OCI-LY1 (cell line): ENCODE measurements around the gene SF1.

Source experiments
- H2AFZ ChIP-seq: fragments of 200-600 bp; sonication (generic), shearing (Covaris generic); 2 replicates; pipeline ENCODE4 v1.6.0; 2014; ENCODE audit warnings: antibody characterized with exemption, mild to moderate bottlenecking, low read length
- H3F3A ChIP-seq: fragments of 200-600 bp; sonication (generic), shearing (Covaris generic); 2 replicates; pipeline ENCODE4 v1.6.0; 2014; ENCODE audit warnings: mild to moderate bottlenecking, antibody characterized with exemption, low read length, moderate library complexity; ENCODE audit not compliant: insufficient read depth
- H3K27ac ChIP-seq: fragments of 200-600 bp; sonication (generic); 2 replicates; pipeline ENCODE4 v1.5.1; 2014; ENCODE audit warnings: low read length, mixed run types, mild to moderate bottlenecking, low read depth; ENCODE audit not compliant: poor library complexity, severe bottlenecking
- H3K27me3 ChIP-seq: fragments of 200-600 bp; sonication (generic); 2 replicates; pipeline ENCODE4 v1.6.0; 2014; ENCODE audit warnings: antibody characterized with exemption, mild to moderate bottlenecking, low read length, moderate library complexity; ENCODE audit not compliant: insufficient read depth
- H3K36me3 ChIP-seq: fragments of 200-600 bp; sonication (generic); 2 replicates; pipeline ENCODE4 v1.6.1; 2014; ENCODE audit warnings: mild to moderate bottlenecking, antibody characterized with exemption, low read length, moderate library complexity, mixed read lengths; ENCODE audit not compliant: insufficient read depth
- H3K4me1 ChIP-seq: fragments of 200-600 bp; sonication (generic); 2 replicates; pipeline ENCODE4 v1.5.1; 2014; ENCODE audit warnings: mild to moderate bottlenecking, low read length, moderate library complexity; ENCODE audit not compliant: insufficient read depth, severe bottlenecking
- H3K4me2 ChIP-seq: fragments of 200-600 bp; sonication (generic), shearing (Covaris generic); 2 replicates; pipeline ENCODE4 v1.6.1; 2014; ENCODE audit warnings: low read length
- H3K4me3 ChIP-seq: fragments of 200-600 bp; sonication (generic); 2 replicates; pipeline ENCODE4 v1.5.1; 2014; ENCODE audit warnings: low read length, low read depth, mild to moderate bottlenecking, mixed read lengths; ENCODE audit not compliant: poor library complexity, severe bottlenecking
- H3K79me2 ChIP-seq: fragments of 200-600 bp; shearing (Covaris generic); 2 replicates; pipeline ENCODE4 v1.6.1; 2016; ENCODE audit warnings: mixed run types, low read length, mixed read lengths; ENCODE audit not compliant: insufficient read depth
- H3K9ac ChIP-seq: fragments of 200-600 bp; sonication (generic), shearing (Covaris generic); 2 replicates; pipeline ENCODE4 v1.6.1; 2014; ENCODE audit warnings: mild to moderate bottlenecking, low read length, mixed read lengths
- H3K9me2 ChIP-seq: fragments of 200-600 bp; sonication (generic), shearing (Covaris generic); 2 replicates; pipeline ENCODE4 v1.6.1; 2014; ENCODE audit warnings: low read depth, mild to moderate bottlenecking, low read length, mixed read lengths
- H3K9me3 ChIP-seq: fragments of 200-600 bp; shearing (Covaris generic); 2 replicates; pipeline ENCODE4 v1.6.1; 2014; ENCODE audit warnings: low read length, mixed read lengths
- H4K20me1 ChIP-seq: fragments of 200-600 bp; sonication (generic), shearing (Covaris generic); 2 replicates; pipeline ENCODE4 v1.6.0; 2016; ENCODE audit warnings: mild to moderate bottlenecking, low read length; ENCODE audit not compliant: insufficient read depth
- EZH2 ChIP-seq: fragments of 200-600 bp; sonication (generic), shearing (Covaris generic); IDR thresholded peaks from 2 replicates; pipeline ENCODE4 v1.8.0; 2017; ENCODE audit warnings: borderline replicate concordance, mixed run types, mild to moderate bottlenecking, antibody characterized with exemption, low read length, moderate library complexity, mixed read lengths
- TF ChIP-seq, protein P1 (sequence below): fragments of 200-600 bp; sonication (generic), shearing (Covaris generic); IDR thresholded peaks from 2 replicates; pipeline ENCODE4 v1.5.1; 2017; ENCODE audit warnings: mild to moderate bottlenecking, antibody characterized with exemption, low read length, moderate library complexity, mixed read lengths

The SF1 gene, protein sequence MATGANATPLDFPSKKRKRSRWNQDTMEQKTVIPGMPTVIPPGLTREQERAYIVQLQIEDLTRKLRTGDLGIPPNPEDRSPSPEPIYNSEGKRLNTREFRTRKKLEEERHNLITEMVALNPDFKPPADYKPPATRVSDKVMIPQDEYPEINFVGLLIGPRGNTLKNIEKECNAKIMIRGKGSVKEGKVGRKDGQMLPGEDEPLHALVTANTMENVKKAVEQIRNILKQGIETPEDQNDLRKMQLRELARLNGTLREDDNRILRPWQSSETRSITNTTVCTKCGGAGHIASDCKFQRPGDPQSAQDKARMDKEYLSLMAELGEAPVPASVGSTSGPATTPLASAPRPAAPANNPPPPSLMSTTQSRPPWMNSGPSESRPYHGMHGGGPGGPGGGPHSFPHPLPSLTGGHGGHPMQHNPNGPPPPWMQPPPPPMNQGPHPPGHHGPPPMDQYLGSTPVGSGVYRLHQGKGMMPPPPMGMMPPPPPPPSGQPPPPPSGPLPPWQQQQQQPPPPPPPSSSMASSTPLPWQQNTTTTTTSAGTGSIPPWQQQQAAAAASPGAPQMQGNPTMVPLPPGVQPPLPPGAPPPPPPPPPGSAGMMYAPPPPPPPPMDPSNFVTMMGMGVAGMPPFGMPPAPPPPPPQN

DNA sequence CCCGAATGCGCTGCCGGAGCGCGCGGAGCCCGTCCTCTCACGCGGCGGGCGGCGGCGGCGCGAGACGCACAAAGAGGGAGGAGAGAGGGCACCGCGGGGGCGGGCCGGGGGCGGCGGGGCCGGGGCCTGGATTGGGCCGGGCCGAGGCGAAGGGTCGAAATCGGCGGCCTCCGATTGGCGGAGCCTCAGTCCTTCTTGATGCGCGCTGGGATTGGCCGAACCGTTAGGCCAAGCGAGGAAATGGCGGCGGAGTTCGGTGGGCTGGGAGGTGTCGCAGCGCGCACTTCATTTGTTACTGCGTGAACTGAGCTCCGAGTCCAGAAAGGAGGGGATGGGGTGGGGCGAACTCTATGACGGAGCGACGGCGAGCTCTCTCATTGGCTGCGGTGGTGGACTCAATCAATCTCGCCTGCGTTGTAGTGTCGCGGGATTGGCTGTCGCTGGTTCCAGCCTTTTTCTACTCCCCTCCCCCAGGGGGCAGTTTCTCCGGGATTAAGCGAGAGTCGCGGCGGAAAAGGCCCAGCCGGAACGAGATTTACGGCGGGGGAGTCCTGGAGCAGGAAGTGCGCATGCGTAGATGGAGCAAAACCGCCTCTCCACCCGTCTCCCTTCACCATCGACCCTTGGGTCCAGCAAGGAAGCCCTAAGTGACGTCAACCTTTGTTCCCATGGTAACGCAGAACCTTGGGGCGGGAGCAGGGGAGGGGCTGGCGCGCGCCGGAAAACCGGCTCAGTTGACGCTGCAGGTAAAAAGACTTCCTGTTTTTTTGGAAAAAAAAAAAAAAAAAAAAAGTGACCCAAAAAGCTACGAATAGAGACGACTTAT, at the start of gene SF1:
Gene SF1, minus strand, starts transcription at position 70 of the 826 bp plus-strand sequence. CDS start 150 bp downstream, outside the sequence.
- peaks cover 64% of the 10 kb centered on the region for H3K4me1 ChIP-seq
- H4K20me1 ChIP-seq = peaks cover 13% of the 10 kb centered on the region
- peak within 1 kb of the TSS; percentile 87 for H3K4me2 ChIP-seq
- peaks cover 38% of the 10 kb centered on the region for H3K36me3 ChIP-seq
- H3F3A ChIP-seq = no peaks in the 10 kb centered on the region
- H3K27me3 ChIP-seq = no peaks in the 10 kb centered on the region
- peak within 1 kb of the TSS; percentile 97 for H3K27ac ChIP-seq
- peaks cover 27% of the 10 kb centered on the region for H3K79me2 ChIP-seq
- H3K9me3 ChIP-seq = no peaks in the 10 kb centered on the region
- H3K9ac ChIP-seq = peak within 1 kb of the TSS; percentile 92
- TF ChIP-seq EZH2 = no peak
- TF ChIP-seq, protein P1, sequence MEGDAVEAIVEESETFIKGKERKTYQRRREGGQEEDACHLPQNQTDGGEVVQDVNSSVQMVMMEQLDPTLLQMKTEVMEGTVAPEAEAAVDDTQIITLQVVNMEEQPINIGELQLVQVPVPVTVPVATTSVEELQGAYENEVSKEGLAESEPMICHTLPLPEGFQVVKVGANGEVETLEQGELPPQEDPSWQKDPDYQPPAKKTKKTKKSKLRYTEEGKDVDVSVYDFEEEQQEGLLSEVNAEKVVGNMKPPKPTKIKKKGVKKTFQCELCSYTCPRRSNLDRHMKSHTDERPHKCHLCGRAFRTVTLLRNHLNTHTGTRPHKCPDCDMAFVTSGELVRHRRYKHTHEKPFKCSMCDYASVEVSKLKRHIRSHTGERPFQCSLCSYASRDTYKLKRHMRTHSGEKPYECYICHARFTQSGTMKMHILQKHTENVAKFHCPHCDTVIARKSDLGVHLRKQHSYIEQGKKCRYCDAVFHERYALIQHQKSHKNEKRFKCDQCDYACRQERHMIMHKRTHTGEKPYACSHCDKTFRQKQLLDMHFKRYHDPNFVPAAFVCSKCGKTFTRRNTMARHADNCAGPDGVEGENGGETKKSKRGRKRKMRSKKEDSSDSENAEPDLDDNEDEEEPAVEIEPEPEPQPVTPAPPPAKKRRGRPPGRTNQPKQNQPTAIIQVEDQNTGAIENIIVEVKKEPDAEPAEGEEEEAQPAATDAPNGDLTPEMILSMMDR = no peak
- H2AFZ ChIP-seq = no peak within 1 kb of the TSS
- H3K9me2 ChIP-seq = no peaks in the 10 kb centered on the region
- peak within 1 kb of the TSS; percentile 99 for H3K4me3 ChIP-seq

DNA sequence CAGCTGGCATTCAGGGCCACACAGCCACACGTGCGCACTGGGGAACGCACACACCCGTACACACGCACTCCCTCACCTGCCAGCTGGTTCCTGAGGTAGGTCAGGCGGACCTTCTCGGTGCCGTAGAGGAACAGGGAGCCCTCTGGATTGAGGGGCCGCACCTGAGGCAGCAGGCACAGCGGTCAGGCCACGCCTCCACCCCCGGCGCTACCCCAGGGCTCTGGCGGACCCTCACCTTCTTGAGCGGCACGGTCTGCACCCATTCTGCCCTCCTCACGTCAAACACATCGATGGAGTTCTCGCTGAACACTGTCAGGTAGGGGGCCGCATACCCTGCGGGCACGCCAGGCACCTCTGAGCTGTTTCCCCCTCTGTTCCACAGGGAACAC, 49.1 kb upstream of the SF1 start:
- Histone ChIP-seq H3K4me1 (no peaks in the 10 kb centered on the region), H4K20me1 (no peaks in the 10 kb centered on the region), H3K9ac (no peak overlapping the region), H3K9me3 (no peaks in the 10 kb centered on the region), H3K79me2 (no peaks in the 10 kb centered on the region), H3K9me2 (no peaks in the 10 kb centered on the region), H3K4me3 (no peak overlapping the region), H3K27me3 (no peaks in the 10 kb centered on the region), H3F3A (no peaks in the 10 kb centered on the region), H2AFZ (no peak overlapping the region), H3K36me3 (peaks cover 50% of the 10 kb centered on the region), H3K27ac (no peak overlapping the region), H3K4me2 (no peak overlapping the region)
- TF ChIP-seq, protein P1 = no peak
- TF ChIP-seq EZH2 = no peak

DNA sequence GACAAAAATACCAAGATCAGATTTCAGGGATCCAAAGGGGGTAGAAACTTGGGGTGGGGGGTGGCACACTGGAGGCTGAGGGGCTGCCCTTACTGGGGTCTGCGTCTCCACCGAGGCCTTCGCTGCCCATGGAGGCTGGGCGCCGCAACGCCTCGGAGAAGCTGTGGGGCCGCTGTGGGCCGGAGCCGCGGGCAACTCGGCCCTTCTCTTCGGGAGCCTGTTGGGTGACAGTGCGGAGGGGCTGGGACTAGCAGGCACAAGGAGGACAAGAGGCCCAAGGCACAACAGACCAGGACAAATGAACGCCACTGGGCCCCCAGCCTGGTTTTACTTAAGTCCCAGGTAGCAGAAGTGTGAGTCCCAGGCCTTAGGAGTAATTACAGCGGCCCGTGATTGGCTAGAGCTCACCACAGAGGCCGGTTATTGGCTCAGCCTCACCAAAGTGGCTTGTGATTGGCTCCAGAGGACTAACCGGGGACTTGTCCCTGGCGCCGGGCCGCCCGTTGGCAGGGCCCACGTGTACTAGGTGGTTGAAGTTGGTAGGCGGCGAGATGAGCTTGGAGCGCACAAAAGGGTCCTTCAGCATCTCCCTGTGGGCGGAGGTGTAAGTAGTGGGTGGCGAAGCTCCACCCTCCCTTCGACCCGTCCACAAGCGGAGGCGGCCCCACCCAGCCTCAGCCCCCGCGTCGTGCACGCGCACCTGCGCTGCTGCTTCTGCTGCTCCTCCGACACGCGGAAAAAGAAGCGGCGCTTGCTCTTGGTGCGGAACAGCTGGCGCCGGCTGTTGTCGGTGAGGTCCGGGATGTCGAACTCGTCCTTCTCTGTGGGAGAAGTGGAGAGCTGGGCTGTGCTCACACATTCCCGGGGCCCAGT, 48.5 kb upstream of the SF1 start:
- TF ChIP-seq EZH2 = no peak
- TF ChIP-seq, protein P1 = no peak
- no peak overlapping the region for H3K27ac ChIP-seq

More for the DNA sequence above, 48.5 kb upstream of the SF1 start:
- Histone ChIP-seq H3K4me3 (no peak overlapping the region), H3K79me2 (no peaks in the 10 kb centered on the region), H3K9me3 (no peaks in the 10 kb centered on the region), H3K9ac (no peak overlapping the region), H3K27me3 (no peaks in the 10 kb centered on the region), H3K4me2 (no peak overlapping the region), H3K4me1 (no peaks in the 10 kb centered on the region), H3K9me2 (no peaks in the 10 kb centered on the region), H3K36me3 (peaks cover 44% of the 10 kb centered on the region), H3F3A (no peaks in the 10 kb centered on the region), H2AFZ (no peak overlapping the region), H4K20me1 (no peaks in the 10 kb centered on the region)
